Peyer's patch (tissue), 4 donors: Measurements from ENCODE around the gene APBA1. TPM values are rescaled to one million over a fixed set of nuclear protein-coding genes. Genes with fewer than 3 reads are reported as not detected.

Experiments used
- DNase-seq, 3 donors: peaks; one replicate each; pipeline ENCODE4 v3.0.0-alpha.2; 2017 to 2019
- H3K27ac ChIP-seq, 4 donors: fragments of 200-600 bp; sonication (generic); one replicate each; pipeline ENCODE4 v1.5.1; 2016 to 2019
- H3K27me3 ChIP-seq, 2 donors: fragments of 200-600 bp; sonication (generic); one replicate each; pipeline ENCODE4 v1.5.1; 2019
- H3K36me3 ChIP-seq, 3 donors: fragments of 200-600 bp; sonication (generic); one replicate each; pipeline ENCODE4 v1.5.1; 2016 to 2019
- H3K4me1 ChIP-seq, 4 donors: fragments of 200-600 bp; sonication (generic); one replicate each; pipeline ENCODE4 v1.5.1; 2016 to 2019
- H3K4me3 ChIP-seq, 4 donors: fragments of 200-600 bp; sonication (generic); 1 replicate in 3 of 4; 2 replicates in 1 of 4; pipeline ENCODE4 v1.5.1; 2016 to 2019; ENCODE audit warnings: mild to moderate bottlenecking in 1 of 4
- H3K9me3 ChIP-seq, 4 donors: fragments of 200-600 bp; sonication (generic); one replicate each; pipeline ENCODE4 v1.5.1; 2016 to 2019; ENCODE audit warnings: mild to moderate bottlenecking in 1 of 4
- CTCF ChIP-seq, 6 experiments: fragments of 450-650 bp in 4 of 6; fragments of 200-600 bp in 2 of 6; sonication (generic) in 1 of 6; IDR thresholded peaks; one replicate each; pipeline ENCODE4 v1.5.1; 2017 to 2019; ENCODE audit warnings: antibody characterized with exemption in 6 of 6, mild to moderate bottlenecking in 3 of 6, moderate library complexity in 1 of 6
- POLR2A ChIP-seq, 2 donors: fragments of 450-650 bp; IDR thresholded peaks; one replicate each; pipeline ENCODE4 v1.5.1; 2017; ENCODE audit warnings: antibody characterized with exemption in 2 of 2, mild to moderate bottlenecking in 2 of 2, moderate library complexity in 2 of 2
- total RNA-seq, 4 donors: library from RNA; depleted of rRNA; stranded (reverse); fragments of >200 nt; gene quantifications; one replicate each; pipeline ENCODE4 v1.1.0, GENCODE V29; 2016

The APBA1 gene
- total RNA-seq, 4 donors from 2014 or later: 0.88 to 14.9 (median 3.9) TPM

GRCh38 chr9:69582544-69583297 lies 89.5 kb downstream of the APBA1 start:
- no peak for TF ChIP-seq POLR2A (IDR thresholded peaks at IDR 0.05)
- no peaks in the 10 kb centered on the region for H3K9me3 ChIP-seq
- H3K4me3 ChIP-seq: no peak overlapping the region
- H3K27ac ChIP-seq: no peak overlapping the region
- DNase-seq: no peak
- H3K36me3 ChIP-seq: no peaks in the 10 kb centered on the region
- no peaks in the 10 kb centered on the region for H3K4me1 ChIP-seq
- no peaks in the 10 kb centered on the region for H3K27me3 ChIP-seq

- no peak for DNase-seq
- Histone ChIP-seq H3K9me3 (no peaks in the 10 kb centered on the region), H3K4me3 (no peak overlapping the region), H3K27ac (no peak overlapping the region), H3K27me3 (no peaks in the 10 kb centered on the region), H3K4me1 (no peaks in the 10 kb centered on the region), H3K36me3 (no peaks in the 10 kb centered on the region)
- no peak for TF ChIP-seq CTCF (IDR thresholded peaks at IDR 0.05)
- no peak for TF ChIP-seq POLR2A (IDR thresholded peaks at IDR 0.05)
These were observed 90.2 kb downstream of the APBA1 start for GRCh38 chr9:69582018-69582417.

GRCh38 chr9:69580582-69581214 lies 91.5 kb downstream of the APBA1 start:
- no peaks in the 10 kb centered on the region for H3K27me3 ChIP-seq
- H3K4me3 ChIP-seq: no peak overlapping the region
- no peak for DNase-seq
- no peak for TF ChIP-seq CTCF (IDR thresholded peaks at IDR 0.05)
- no peaks in the 10 kb centered on the region for H3K4me1 ChIP-seq
- no peaks in the 10 kb centered on the region for H3K9me3 ChIP-seq
- no peaks in the 10 kb centered on the region for H3K36me3 ChIP-seq
- H3K27ac ChIP-seq: no peak overlapping the region

- H3K36me3 ChIP-seq: no peaks in the 10 kb centered on the region
- H3K27ac ChIP-seq: no peak overlapping the region
- no peaks in the 10 kb centered on the region for H3K4me1 ChIP-seq
- no peaks in the 10 kb centered on the region for H3K9me3 ChIP-seq
- TF ChIP-seq CTCF (IDR thresholded peaks at IDR 0.05): no peak
- no peak for TF ChIP-seq POLR2A (IDR thresholded peaks at IDR 0.05)
- no peaks in the 10 kb centered on the region for H3K27me3 ChIP-seq
- H3K4me3 ChIP-seq: no peak overlapping the region
- no peak for DNase-seq
These were observed 92.2 kb downstream of the APBA1 start for GRCh38 chr9:69579760-69580581.

GRCh38 chr9:69579032-69579758 lies 93.0 kb downstream of the APBA1 start:
- Histone ChIP-seq H3K36me3 (no peaks in the 10 kb centered on the region), H3K27me3 (no peaks in the 10 kb centered on the region), H3K27ac (no peak overlapping the region), H3K4me1 (no peaks in the 10 kb centered on the region), H3K9me3 (no peaks in the 10 kb centered on the region), H3K4me3 (no peak overlapping the region)
- no peak for DNase-seq
- no peak for TF ChIP-seq POLR2A (IDR thresholded peaks at IDR 0.05)
- TF ChIP-seq CTCF (IDR thresholded peaks at IDR 0.05): no peak
